Measurements from ENCODE around the gene TET1.
"Not testable (repeated sequence)": the region's sequence is repeated elsewhere in the genome, so short reads cannot be mapped to it uniquely, and the experiment has no call there.

The TET1 gene

GRCh38 chr10:68668231-68668630 lies 108.1 kb downstream of the TET1 start:
- no peak overlapping the region for H3K4me3 ChIP-seq (ENCODE audit: low read depth, low read length)
- TF ChIP-seq CTCF (IDR thresholded peaks at IDR 0.05; ENCODE audit: control insufficient read depth, extremely low read depth, insufficient read depth) = no peak
- DNase-seq (ENCODE audit: low read depth) = no peak

- no peak for TF ChIP-seq CTCF (IDR thresholded peaks at IDR 0.05; ENCODE audit: control insufficient read depth, extremely low read depth, insufficient read depth)
- no peak overlapping the region for H3K4me3 ChIP-seq (ENCODE audit: low read depth, low read length)
- DNase-seq (ENCODE audit: low read depth) = no peak
These were observed 108.8 kb downstream of the TET1 start for GRCh38 chr10:68668972-68669371.

- no peak for DNase-seq (ENCODE audit: low read depth)
- H3K4me3 ChIP-seq (ENCODE audit: low read depth, low read length) = no peak overlapping the region
- no peak for TF ChIP-seq CTCF (IDR thresholded peaks at IDR 0.05; ENCODE audit: control insufficient read depth, extremely low read depth, insufficient read depth)
These were observed 124.3 kb downstream of the TET1 start for GRCh38 chr10:68684413-68684812.

- no peak for TF ChIP-seq CTCF (IDR thresholded peaks at IDR 0.05; ENCODE audit: control insufficient read depth, extremely low read depth, insufficient read depth)
- DNase-seq (ENCODE audit: low read depth) = no peak
These were observed 135.9 kb downstream of the TET1 start for GRCh38 chr10:68696018-68696417.

GRCh38 chr10:68697106-68697505 lies 137.0 kb downstream of the TET1 start:
- no peak for DNase-seq (ENCODE audit: low read depth)
- H3K4me3 ChIP-seq (ENCODE audit: low read depth, low read length) = no peak overlapping the region
- no peak for TF ChIP-seq CTCF (IDR thresholded peaks at IDR 0.05; ENCODE audit: control insufficient read depth, extremely low read depth, insufficient read depth)

More at GRCh38 chr10:68696018-68696417, 135.9 kb downstream of the TET1 start:
- H3K4me3 ChIP-seq (ENCODE audit: low read depth, low read length) = no peak overlapping the region

- no peak for DNase-seq (ENCODE audit: low read depth)
- H3K4me3 ChIP-seq (ENCODE audit: low read depth, low read length) = no peak overlapping the region
- no peak for TF ChIP-seq CTCF (IDR thresholded peaks at IDR 0.05; ENCODE audit: control insufficient read depth, extremely low read depth, insufficient read depth)
These were observed 140.1 kb downstream of the TET1 start for GRCh38 chr10:68700197-68700596.

- H3K4me3 ChIP-seq (ENCODE audit: low read depth, low read length) = no peak overlapping the region
- no peak for TF ChIP-seq CTCF (IDR thresholded peaks at IDR 0.05; ENCODE audit: control insufficient read depth, extremely low read depth, insufficient read depth)
- DNase-seq (ENCODE audit: low read depth) = no peak
These were observed 145.4 kb downstream of the TET1 start for GRCh38 chr10:68705548-68705947.

GRCh38 chr10:68708987-68709386 lies 148.8 kb downstream of the TET1 start:
- DNase-seq (ENCODE audit: low read depth); H3K4me3 ChIP-seq (ENCODE audit: low read depth, low read length): not testable (repeated sequence)

GRCh38 chr10:68713065-68713464 lies 152.9 kb downstream of the TET1 start:
- H3K4me3 ChIP-seq (ENCODE audit: low read depth, low read length); DNase-seq (ENCODE audit: low read depth): not testable (repeated sequence)
